Colonic mucosa (tissue), 4 donors: ENCODE results near the gene DCST1. TPM values are rescaled to one million over a fixed set of nuclear protein-coding genes. Genes with fewer than 3 reads are reported as not detected.

Experiments
- DNase-seq: peaks from one replicate; pipeline ENCODE4 v3.0.0-alpha.2; 2020
- H3K27ac ChIP-seq: fragments of 200-600 bp; one replicate; pipeline ENCODE4 v1.8.0; 2021
- H3K27me3 ChIP-seq: fragments of 200-600 bp; one replicate; pipeline ENCODE4 v1.8.0; 2021
- H3K36me3 ChIP-seq: fragments of 200-600 bp; one replicate; pipeline ENCODE4 v1.8.0; 2021
- H3K4me1 ChIP-seq: fragments of 200-600 bp; one replicate; pipeline ENCODE4 v1.8.0; 2021; ENCODE audit warnings: mild to moderate bottlenecking
- H3K4me3 ChIP-seq: fragments of 200-600 bp; one replicate; pipeline ENCODE4 v1.8.0; 2021
- H3K9ac ChIP-seq, 2 donors: one replicate each; pipeline ENCODE4 v1.7.0; 2013; ENCODE audit warnings: control low read depth in 2 of 2, low read depth in 2 of 2, low read length in 2 of 2
- H3K9me3 ChIP-seq: fragments of 200-600 bp; one replicate; pipeline ENCODE4 v1.8.0; 2021
- intact Hi-C: fragments of 100-400 bp; cut with DNase I; formaldehyde crosslinking; loops from one replicate; pipeline ENCODE4 v1.14.1; 2022
- total RNA-seq, 2 donors: library from RNA; stranded (reverse); fragmentation: NEBNext Ultra II Directional in 1 of 2; extraction: Animal tissue kit (Norgen Biotek cat#: 25700) in 1 of 2; gene quantifications; one replicate each; pipeline ENCODE4 v1.2.1, GENCODE V29; 2021
- TF ChIP-seq, protein P1 (sequence below): fragments of 200-600 bp; IDR thresholded peaks from one replicate; pipeline ENCODE4 v1.8.0; 2022; ENCODE audit warnings: antibody characterized with exemption, mild to moderate bottlenecking
- donor health status: healthy.
- donor health status: DM: no; HTN: no; CAD: no.
- donor health status: DM: no; HTN: no; CAD: no.

Gene DCST1
- total RNA-seq, 2 donors from 2014 or later = not detected

DNA sequence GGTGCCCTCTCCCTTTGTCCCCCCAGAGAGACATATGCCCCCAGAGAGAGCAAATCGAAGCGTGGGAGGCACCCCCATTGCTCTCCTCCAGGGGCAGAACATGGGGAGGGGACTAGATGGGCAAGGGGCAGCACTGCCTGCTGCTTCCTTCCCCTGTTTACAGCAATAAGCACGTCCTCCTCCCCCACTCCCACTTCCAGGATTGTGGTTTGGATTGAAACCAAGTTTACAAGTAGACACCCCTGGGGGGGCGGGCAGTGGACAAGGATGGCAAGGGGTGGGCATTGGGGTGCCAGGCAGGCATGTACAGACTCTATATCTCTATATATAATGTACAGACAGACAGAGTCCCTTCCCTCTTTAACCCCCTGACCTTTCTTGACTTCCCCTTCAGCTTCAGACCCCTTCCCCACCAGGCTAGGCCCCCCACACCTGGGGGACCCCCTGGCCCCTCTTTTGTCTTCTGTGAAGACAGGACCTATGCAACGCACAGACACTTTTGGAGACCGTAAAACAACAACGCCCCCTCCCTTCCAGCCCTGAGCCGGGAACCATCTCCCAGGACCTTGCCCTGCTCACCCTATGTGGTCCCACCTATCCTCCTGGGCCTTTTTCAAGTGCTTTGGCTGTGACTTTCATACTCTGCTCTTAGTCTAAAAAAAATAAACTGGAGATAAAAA is 53.4 kb downstream of the DCST1 start:
- H3K9ac ChIP-seq = no peak overlapping the region
- no peak overlapping the region for H3K27ac ChIP-seq
- no peak overlapping the region for H3K4me3 ChIP-seq
- intact Hi-C loops = no loop called here
- no peaks in the 10 kb centered on the region for H3K36me3 ChIP-seq
- H3K9me3 ChIP-seq = no peaks in the 10 kb centered on the region
- peaks cover 6% of the 10 kb centered on the region for H3K27me3 ChIP-seq
- peaks cover 29% of the 10 kb centered on the region for H3K4me1 ChIP-seq
- no peak for DNase-seq
- TF ChIP-seq, protein P1, sequence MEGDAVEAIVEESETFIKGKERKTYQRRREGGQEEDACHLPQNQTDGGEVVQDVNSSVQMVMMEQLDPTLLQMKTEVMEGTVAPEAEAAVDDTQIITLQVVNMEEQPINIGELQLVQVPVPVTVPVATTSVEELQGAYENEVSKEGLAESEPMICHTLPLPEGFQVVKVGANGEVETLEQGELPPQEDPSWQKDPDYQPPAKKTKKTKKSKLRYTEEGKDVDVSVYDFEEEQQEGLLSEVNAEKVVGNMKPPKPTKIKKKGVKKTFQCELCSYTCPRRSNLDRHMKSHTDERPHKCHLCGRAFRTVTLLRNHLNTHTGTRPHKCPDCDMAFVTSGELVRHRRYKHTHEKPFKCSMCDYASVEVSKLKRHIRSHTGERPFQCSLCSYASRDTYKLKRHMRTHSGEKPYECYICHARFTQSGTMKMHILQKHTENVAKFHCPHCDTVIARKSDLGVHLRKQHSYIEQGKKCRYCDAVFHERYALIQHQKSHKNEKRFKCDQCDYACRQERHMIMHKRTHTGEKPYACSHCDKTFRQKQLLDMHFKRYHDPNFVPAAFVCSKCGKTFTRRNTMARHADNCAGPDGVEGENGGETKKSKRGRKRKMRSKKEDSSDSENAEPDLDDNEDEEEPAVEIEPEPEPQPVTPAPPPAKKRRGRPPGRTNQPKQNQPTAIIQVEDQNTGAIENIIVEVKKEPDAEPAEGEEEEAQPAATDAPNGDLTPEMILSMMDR = no peak

DNA sequence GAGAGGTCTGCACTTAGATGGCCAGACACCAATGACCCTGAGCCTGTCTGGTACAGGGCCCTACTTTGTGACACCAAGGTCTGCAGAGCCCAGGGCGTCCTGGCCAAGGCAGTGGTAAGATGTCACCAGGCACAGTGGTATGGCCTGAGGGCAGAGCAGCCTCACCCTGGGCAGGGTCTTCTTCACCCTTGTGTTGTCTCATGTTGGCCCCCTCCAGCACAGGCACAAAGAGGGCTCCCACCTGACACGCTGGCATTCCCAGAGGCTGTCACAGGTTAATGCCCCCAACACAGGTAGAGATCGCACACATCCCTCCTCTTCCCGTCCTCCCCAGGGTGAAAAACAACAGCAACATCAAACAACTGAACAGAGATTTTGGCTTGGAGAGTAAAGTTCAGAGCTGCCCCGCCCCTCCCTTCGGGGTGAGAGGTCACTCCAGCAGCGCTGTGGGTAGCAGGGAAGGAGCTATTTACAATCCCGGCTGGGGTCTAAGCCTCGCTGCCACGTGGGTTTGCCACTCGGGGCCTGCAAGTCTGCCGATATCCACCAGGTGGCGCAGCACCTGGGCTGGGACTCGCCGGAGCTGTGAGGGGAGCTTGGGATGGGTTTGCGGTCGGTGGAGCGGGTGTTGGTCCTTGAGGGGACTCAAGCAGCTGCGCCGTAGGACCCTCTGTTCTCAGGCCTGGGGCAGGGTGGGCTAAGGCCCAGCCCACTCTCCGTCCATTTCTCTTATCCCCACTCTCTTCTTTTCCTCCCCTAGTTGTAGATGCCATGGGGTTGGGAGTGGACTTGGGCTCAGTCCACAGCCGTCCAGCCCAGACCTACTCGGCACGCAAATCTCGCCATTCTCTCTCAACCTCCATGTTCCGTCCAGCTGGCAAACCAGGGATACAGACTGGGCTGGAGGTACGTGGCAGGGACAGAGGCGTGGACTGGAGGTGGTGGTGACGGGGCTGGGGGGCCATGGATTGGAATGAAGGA is 57.7 kb downstream of the DCST1 start:
- DNase-seq = peak; percentile 85
- TF ChIP-seq, protein P1 = peak; percentile 99
- Histone ChIP-seq H3K27ac (no peak overlapping the region), H3K9me3 (no peaks in the 10 kb centered on the region), H3K36me3 (no peaks in the 10 kb centered on the region), H3K27me3 (no peaks in the 10 kb centered on the region), H3K9ac (peak overlapping the region in 1 of 2 donors; percentile 32), H3K4me1 (peaks cover 6% of the 10 kb centered on the region), H3K4me3 (no peak overlapping the region)
- intact Hi-C loops = loop anchor here (1.0 kb wide), 1 partner anchor 77 kb away; no protein-coding TSS in a partner anchor

- DNase-seq = no peak
- Histone ChIP-seq H3K9ac (no peak overlapping the region), H3K27ac (no peak overlapping the region), H3K36me3 (no peaks in the 10 kb centered on the region), H3K4me1 (peaks cover 6% of the 10 kb centered on the region), H3K27me3 (no peaks in the 10 kb centered on the region), H3K4me3 (no peak overlapping the region), H3K9me3 (no peaks in the 10 kb centered on the region)
- TF ChIP-seq, protein P1 = no peak
- intact Hi-C loops = no loop called here
These were observed 58.5 kb downstream of the DCST1 start for GRCh38 chr1:155092131-155092530.

GRCh38 chr1:155092641-155093040 is 59.0 kb downstream of the DCST1 start:
- Histone ChIP-seq H3K4me1 (peaks cover 6% of the 10 kb centered on the region), H3K9me3 (no peaks in the 10 kb centered on the region), H3K27me3 (no peaks in the 10 kb centered on the region), H3K27ac (no peak overlapping the region), H3K4me3 (no peak overlapping the region), H3K9ac (no peak overlapping the region), H3K36me3 (no peaks in the 10 kb centered on the region)
- no peak for DNase-seq
- intact Hi-C loops = no loop called here
- TF ChIP-seq, protein P1 = no peak

DNA sequence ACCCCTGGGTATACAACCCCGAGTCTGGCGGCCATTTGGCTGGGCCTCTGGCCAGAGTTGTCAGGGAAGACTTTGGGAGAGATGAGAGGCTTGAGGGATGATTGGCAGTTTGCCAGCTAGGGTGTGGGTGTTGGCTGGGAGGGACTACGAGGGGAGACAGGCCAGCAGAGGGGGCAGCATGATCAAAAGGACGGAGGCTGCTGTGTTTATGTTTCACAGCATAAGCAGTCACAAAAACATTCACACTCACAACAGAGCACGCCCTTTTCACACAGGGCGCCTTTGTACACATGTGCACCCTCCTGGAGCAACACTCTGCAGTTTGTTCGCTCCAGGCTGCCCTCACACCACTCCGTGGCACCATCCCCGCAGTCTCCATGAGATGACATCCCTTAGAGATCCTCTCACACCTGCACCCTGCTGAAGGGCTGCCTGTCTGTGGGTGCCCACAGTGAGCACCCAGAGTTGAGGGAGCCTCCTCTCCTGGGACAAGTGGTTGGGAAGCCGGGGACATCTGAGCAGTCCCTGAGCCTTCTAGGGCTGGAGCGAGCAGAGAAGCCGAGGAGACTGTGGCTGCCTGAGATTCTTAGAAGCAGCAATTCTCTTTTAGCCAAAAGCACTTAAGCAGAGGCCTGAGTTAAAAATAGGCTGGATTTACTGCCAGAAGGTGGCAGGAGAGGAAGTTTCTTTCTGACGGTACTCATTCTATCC is 60.4 kb downstream of the DCST1 start:
- TF ChIP-seq, protein P1 = no peak
- H3K27me3 ChIP-seq = no peaks in the 10 kb centered on the region
- peaks cover 6% of the 10 kb centered on the region for H3K4me1 ChIP-seq
- no peaks in the 10 kb centered on the region for H3K9me3 ChIP-seq
- H3K9ac ChIP-seq = peak overlapping the region in 1 of 2 donors; percentile 21
- H3K27ac ChIP-seq = no peak overlapping the region
- intact Hi-C loops = no loop called here
- H3K4me3 ChIP-seq = no peak overlapping the region
- H3K36me3 ChIP-seq = no peaks in the 10 kb centered on the region
- peak; percentile 49 for DNase-seq
